HT1080 (cell line): Measurements from ENCODE around the gene PDE6A. TPM values are rescaled to one million over a fixed set of nuclear protein-coding genes. Genes with fewer than 3 reads are reported as not detected.
"Not testable (repeated sequence)": the region's sequence is repeated elsewhere in the genome, so short reads cannot be mapped to it uniquely, and the experiment has no call there.

ENCODE experiments used
- DNase-seq: peaks from one replicate; pipeline ENCODE4 v3.0.0-alpha.2; 2015; ENCODE audit warnings: low read depth
- total RNA-seq: library from RNA; depleted of rRNA; stranded (reverse); fragments of >200 nt; shearing (Covaris generic); gene quantifications from 2 replicates; pipeline ENCODE4 v1.2.3, GENCODE V29; 2014

Gene PDE6A
- total RNA-seq, 1 experiment from 2014 or later, result not detected

DNA sequence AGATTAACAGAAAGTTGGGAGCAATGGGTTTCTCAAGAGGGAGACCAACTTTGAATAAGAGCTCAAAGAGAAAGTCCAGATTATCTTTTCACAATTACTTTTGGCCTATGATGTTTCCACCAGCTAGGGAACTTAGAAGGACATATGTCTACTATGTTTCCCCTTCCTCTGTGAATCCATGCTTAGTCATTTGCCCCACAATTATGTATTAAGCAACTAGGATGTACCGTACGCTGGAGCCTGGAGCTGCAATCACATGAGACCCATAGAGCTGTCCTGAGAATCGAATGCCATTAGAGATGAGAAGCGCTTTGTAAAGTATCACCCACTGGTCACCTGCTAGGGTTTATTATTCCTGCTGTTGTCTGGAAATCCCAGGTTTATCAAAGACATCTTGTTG lies 78.8 kb downstream of the PDE6A start:
- peak; percentile 38 for DNase-seq

DNA sequence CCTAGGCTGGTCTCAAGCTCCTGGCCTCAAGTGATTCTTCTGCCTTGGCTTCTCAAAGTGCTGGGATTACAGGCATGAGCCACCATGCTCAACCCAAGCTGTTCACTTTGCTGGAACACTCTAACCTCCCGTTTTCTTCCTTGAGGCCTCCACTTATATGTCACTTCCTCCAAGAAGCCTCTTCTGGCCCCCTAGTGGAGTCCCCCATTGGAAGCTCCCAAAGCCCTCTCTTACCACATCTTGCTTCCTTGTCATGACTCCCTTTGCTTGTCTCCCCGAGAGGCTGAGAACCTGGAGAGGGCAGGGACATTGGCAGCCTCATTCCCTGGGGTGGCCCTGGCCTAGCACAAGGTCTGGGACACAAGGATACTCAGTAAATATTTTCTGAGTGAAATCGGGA lies 80.8 kb downstream of the PDE6A start:
- DNase-seq, result no peak

DNA sequence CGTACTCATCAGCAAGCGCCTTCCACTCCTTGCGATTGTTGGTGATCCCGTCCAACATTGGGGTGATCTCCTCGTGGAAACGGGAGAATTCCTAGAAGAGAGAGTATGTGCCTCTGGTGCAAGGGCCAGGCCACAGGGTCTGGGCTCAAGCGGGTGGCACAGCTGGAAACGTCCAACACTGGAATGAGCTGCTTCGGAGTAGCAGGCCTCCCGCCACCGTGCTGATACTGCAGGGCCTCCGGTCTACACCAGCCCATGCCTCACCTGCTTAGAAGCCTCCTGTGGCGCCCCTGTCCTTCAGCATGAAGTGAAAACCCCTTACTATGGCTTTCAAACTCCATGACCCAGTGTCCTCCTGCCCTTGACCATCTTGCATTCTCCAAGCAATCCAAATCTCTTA lies 81.4 kb downstream of the PDE6A start:
- no peak for DNase-seq

DNA sequence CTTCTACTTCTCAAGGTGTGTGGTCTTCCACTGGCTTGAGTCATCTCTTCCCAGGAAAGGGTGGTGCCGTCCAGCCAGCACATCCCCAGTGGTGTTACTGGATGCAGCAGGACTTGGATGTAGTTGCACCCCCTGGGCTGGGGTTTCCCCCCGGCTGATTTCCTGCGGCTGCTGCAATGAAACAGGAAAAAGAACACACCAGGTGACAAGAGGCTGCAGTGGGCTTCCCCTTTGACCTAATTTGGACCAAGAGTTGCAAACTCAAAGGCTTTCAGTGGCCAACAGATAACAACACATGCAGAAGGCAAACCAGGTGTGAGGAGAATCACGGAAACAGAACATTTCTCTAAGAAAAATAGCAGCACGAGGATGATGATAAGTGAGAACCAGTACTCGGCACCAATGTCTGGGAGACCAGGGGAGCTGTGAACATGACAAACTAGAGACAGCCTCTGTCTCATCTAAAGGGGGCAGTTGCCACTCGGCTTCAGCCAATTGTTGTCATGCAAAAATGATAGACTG lies 83.7 kb downstream of the PDE6A start:
- DNase-seq, result peak; percentile 90

DNA sequence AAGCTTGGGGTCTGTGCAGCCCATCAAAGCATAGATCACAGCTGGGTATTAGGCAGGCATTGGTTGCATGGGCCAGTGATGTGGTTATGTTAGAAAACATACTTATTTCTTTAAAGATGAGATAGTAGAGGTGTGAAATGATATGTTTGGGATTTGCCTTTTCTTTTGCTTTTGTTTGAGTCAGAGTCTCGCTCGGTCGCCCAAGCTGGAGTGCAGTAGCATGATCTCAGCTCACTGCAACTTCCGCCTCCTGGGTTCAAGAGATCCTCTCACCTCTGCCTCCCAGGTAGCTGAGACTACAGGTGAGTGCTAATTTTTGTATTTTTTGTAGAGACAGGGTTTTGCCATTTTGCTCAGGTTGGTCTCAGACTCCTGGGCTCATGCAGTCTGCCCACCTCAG lies 84.8 kb downstream of the PDE6A start:
- no peak for DNase-seq

DNA sequence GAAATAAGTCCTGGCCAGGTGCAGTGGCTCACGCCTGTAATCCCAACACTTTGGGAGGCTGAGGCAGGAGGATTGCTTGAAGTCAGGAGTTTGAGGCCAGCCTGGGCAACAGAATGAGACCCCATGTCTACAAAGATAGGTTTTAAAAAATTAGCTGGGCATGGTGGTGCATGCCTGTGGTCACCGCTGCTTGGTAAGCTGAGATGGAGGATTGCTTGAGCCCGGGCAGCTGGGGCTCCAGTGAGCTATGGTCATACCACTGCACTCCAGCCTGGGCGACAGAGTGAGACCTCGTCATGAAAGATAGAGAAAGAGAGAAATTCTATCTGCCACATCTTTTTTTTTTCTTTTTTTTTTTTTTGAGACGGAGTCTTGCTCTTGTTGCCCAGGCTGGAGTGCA lies 86.1 kb downstream of the PDE6A start:
- not testable (repeated sequence) for DNase-seq

DNA sequence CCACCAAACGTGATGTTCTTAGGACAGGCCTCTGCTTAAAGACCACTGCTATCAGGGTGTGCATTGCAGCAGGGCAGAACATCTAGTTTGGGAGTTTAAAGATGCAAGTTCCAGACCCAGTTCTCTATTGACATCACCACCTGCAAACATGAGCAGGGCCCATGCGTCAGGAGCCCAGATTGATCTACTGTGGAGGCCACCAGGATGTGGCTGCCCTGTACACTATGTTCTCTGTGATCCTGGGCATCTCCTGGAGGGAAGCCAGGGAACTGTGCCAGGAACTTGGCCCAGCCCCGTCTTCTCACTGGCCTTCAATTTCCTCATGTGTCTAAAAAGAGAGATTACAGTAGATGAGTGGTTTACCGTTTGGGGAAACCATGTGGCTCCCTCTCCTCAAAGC lies 87.1 kb downstream of the PDE6A start:
- DNase-seq, result peak; percentile 97

DNA sequence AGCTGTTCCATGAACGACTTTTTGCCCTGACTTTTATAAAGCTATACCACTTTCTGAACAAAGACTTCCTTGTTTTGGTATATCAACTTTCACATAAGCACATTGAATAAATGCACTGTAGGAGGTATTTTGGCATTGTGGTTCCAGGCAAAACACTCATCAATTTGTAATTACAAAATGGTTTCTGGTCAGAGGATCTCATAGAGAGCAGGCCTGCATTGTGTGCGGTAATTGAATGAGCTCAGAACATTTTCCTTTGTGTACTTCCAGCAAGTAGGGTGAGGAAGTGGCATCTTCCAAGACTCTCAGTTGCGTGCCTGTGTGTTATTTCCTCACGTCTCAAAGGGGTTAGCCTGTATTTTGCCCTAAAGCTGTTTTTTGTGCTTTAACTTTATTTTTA lies 89.2 kb downstream of the PDE6A start:
- no peak for DNase-seq

DNA sequence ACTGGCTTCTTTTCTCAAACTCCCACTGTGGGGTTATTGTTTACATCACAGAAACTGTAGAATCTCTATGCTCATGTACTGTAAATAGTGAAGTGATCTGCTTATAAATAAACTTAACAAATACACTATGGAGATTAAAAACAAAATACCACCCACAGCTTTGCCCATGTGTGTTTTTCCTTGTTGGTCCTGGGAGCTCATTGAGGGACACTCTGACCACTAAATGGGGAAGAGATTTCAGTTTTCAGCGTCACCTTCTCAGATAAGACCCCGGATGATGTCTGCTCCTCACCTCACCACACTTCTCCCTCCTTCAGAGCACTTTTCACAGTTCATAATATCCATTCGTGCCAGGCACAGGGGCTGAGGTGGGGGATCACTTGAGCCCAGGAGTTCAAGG lies 89.7 kb downstream of the PDE6A start:
- DNase-seq, result no peak

DNA sequence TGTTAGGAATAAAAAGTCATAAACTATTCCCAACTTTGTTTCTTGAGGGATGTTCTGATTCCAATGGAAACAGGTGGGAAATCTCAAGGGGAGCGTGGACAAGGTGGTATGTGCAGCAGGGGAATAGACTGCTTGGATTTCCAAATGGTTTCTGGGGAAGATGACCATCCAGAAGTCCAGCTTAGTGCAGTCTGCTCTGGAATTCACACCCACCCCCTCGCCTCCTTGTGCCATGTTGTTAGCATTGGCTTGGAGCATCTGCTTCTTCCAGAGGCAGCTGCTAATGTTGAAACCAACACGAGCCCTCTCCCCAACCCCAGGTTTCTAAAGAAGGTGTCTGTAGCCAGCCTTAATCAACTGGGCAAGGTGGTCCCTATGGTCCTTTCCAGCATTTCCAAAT lies 90.9 kb downstream of the PDE6A start:
- DNase-seq, result no peak

DNA sequence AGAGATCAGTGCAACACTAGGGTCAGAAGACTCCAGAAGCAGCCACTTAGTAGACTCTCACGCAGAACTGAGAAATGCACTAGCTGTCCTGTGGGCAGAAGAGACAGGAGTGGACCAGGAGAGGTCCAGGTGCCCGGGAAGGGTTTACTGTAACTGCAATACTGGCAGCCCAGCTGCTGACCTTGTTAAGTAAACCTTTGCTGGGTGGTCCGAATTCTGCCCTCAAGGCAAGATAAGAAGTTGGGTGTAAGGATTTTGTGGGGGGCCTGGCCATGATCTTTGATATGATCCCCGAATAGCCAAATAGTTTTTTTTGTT lies 91.3 kb downstream of the PDE6A start:
- no peak for DNase-seq

DNA sequence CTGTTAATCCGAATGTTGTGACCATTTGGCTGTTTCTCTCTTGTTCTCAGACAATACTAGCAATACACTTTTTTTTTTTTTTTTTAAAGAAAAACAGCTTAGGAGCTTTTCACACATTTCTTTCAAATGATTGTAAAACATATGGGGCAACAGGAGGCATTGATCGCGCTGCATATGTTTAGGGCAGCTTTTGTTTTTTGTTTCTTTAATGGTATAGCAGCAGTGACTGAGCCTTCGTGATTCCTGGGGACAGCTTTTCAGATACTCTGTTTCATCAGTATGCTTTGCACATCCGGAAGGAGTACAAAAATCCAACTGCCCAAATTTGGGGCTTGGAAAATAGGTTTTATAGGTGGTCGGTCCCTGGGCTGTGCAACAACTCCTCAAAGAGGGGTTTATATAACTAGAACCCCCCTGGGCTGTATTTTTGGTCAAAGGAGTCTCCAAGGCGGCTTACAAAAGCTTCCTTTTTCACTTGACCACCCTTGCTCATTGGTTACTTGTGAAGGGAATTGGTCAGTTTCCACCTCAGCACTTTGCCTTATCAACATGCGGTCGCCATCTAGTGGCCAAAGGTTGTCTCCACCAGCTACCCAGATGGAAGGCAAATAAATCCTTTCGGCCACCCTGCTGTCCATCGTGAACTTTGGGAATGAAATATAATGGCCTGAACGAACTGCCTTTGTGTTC lies 91.8 kb downstream of the PDE6A start:
- DNase-seq, result peak; percentile 61

DNA sequence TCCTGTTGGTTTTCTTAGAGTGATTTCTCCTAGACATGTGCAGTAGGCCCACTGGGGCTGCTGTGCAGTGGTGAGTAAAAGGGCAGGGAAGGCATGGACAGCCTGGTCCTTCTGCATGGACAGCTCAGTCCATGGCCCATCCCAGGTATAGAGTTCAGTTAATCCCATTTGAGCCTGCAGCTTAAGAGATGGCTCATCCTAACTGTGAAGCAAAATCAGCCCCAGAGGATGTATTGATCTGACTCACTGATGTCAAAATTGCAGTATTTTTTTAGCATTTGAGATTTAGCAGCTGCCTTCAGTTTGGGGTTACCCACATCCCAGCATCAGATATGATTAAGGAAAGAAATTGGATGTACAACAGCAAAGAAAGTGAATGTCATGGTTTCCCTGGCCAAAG lies 93.4 kb downstream of the PDE6A start:
- no peak for DNase-seq

DNA sequence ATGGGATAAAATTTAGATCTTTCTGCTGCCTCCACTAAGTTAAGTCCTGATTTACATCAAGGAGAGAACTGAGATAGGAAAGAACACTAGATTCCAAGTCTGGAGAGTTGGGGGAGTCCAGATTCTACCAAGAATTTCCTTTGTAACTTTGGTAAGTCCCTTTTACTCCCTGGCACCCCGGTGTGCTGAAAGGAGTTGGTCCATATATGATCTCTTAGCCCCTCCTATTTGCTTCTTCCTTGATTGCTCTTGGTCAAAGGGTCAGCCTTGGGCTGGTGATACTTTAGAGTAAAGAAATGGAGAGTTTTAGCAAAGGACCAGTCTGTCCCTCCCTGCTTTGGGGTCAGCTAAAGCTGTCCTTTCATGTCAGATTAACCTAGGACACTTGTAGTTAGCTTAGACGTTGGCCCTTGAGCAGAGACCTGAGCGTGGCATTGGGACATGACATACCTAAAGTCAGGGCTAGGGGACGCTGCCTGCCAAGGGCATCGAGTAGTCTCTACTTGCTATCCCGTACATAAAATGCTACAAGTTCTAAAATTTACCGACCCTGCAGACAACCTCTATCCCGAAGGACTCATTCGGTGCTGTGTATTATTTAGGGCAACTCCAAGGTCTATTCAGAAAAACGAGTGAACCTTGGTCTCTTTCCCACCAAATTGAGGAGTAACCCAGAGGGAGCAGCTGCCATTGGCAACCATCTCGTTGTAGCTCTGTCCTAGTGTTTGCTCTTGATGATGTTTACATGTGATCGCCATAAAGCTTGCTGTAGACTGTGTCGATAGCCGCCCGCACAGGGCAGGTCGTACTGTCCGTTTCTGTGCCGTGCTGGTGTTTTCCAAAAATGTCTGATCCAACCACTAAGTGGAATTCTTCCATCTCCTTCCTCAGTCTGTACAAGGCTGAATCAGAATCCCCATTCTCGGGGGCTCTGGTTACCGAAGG lies 94.4 kb downstream of the PDE6A start:
- no peak for DNase-seq

DNA sequence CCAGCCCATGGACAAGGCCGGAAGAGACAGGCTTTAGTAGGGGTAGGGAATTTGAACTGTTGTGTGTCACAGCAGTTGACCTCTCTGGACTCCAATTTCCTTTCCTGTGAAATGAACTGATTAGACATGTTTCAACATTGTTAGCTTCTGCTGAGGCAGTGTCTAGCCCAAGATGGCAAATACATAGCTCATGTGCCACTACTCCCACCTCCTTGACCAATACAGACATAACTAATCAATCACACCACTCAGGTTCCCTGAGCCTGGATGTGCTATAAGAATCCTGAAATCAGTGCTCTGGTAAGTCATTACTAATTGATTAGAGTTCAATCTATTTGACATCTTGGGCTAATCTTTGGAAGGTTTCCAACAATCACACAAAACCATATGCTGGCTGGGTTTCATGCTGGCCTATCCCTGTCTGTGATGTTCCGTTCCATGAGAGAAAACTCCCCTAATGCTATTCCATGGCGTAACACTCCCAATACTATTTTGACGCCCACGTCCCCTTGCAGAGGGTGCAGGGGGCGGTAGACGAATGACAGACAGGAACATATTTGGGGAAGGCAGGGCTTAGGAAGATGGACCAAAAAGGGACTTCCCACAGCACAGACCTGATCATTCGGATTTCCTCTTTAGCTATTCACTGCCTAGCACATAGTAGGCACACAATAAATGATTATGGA lies 95.2 kb downstream of the PDE6A start:
- DNase-seq, result no peak

DNA sequence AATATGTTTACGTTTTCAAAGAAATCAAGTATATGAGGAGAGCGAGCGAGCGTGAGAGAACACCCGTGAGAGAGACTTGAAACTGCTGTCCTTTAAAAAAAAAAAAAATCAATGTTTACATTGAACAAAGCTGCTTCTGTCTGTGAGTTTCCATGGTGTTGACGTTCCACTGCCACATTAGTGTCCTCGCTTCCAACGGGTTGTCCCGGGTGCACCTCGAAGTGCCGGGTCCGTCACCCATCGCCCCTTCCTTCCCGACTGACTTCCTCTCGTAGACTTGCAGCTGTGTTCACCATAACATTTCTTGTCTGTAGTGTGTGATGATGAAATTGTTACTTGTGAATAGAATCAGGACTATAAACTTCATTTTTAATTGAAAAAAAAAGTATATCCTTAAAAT lies 97.0 kb downstream of the PDE6A start:
- no peak for DNase-seq

DNA sequence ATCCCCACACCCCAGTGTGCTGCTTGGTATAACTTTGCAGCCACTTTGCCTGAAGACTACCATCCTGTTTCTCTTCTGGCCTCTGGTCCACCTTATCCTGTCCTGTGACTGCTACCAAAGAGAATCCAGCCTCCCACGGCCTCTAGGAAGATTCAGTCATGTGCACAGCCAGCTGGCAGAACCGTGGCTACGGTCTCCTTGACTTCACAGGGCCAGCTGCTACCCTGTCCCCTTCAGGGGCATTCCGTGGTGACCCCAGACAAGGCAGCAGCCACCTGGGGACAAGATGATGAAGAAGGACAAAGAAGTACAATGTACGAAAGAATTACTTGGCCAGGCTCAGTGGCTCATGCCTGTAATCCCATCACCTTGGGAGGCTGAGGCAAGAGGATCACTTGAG lies 98.6 kb downstream of the PDE6A start:
- DNase-seq, result no peak

DNA sequence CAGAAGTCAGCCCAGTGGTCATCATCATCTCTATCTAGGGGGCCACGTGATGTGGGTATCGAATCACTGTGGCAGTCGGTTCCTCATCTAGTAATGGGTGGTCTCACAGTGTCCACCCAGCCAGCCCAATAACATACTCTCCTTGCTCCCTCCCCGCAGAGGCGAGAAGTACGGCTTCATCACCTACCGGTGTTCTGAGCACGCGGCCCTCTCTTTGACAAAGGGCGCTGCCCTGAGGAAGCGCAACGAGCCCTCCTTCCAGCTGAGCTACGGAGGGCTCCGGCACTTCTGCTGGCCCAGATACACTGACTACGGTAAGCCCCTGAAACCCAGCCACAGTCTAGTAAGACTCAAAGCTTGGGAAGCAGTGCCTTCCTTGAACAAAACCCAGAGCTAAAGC lies 99.0 kb downstream of the PDE6A start:
- no peak for DNase-seq

DNA sequence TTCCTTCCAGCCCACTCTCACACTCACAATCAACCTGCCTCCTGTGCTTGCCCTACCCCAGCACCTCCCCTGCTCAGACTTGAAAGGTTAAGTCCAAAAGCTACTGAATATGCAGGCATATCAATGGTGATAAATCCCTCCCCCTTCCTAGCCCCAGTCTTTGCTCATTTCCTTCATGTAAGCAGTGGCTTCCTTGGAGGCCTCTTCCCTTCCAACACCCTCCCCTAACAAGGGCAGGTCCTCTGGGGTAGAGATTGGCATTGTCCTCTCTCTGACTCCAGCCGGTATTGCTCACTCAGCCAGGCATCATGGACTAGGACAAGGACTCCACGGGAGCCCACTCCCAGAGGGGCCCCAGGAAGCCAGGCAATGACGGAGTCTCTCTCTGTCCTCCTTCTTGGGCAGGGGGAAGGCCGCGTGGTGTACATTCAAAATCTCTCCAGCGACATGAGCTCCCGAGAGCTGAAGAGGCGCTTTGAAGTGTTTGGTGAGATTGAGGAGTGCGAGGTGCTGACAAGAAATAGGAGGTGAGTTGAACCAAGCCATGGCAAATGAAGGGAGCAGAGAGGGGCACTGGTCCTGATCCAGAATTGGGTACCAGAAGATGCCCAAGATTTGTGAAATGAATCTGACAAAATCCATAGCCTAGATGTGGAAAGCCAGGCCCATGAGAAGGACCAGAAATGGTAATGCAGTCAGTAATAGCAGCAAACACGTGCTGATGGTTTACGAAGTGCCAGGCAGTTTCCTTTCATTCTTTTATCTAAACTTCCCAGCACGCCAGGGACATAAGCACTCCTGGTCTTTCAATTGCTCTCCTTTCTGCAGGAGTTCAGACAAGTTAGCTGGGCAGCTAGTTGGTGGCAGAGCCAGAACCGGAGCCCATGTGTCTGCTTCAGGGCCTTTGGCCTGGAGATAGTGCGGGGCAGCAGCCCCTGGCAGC lies 102.5 kb downstream of the PDE6A start:
- no peak for DNase-seq

DNA sequence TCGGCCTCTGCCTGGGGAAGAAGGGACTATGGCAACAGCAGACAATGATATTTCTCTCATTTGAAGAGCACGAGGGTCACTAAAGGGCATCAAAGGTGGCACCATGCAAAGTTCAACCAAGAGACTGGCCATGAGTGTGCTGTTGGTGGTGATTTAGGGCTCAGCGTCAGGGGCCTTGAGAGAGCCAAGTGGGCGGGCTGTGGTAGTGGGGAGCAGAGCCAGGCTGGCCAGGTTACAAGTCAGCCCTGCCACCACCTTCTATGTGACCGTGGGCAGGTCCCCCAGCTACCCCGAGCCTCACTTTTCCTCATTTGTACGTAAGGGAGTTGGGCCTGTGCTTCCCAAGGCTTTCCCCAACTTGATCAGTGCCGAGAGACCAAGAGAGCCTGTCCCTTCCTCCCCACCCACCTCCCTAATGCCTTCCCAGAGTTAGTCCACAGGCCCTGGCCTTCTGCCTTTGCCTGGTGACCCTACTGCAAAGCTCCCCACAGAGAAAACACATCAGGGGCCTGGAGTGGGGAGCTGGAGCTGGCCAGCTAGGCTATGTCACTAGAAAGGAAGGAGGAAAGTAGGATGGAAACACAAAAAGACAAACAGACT lies 104.3 kb downstream of the PDE6A start:
- no peak for DNase-seq

DNA sequence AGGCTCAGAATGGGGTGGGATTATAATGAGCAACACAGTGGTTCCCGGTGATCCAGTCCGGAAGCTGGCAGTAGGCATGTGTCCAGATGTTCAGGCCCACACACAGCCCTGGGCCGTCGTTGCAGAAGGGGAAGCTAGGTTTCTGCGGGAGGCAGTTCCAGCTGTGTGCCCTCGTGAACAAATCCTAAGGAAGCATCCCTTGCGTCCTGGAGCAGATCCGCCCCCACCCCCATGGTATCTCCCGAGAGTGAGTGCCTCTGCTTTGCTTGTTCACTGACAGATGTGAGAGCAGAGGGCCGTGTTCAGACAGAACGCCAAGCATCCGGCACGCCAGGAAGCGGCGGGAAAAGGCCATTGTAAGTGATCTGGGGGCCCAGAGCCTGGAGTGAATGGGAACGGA lies 104.8 kb downstream of the PDE6A start:
- no peak for DNase-seq
